ENCODE measurements around the gene CLCN4. TPM values are rescaled to one million over a fixed set of nuclear protein-coding genes. Genes with fewer than 3 reads are reported as not detected.

The CLCN4 gene
- polyA plus RNA-seq, 3 donors: 0.27 to 1.9 (median 1.3) TPM

DNA sequence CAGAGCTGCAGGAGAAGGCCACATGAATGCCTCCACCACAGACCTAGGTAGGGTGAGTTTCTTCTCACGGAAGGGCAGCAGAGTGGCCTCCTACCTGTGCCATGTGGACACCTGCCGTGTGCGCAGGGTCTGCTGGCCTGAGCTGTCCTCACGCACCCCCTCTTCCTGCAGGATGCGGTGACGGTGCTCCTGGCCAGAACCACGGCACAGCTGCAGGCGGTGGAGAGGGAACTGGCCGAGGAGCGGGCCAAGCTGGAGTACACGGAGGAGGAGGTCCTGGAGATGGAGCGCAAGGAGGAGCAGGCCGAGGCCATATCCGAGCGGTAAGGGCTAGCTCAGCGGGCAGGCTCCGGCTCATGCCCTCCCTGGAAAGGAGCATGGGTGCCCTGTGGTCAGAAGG lies 28.4 kb upstream of the CLCN4 start:
- no peak overlapping the region for H3K4me2 ChIP-seq (replicated peaks; ENCODE audit: extremely low read depth, low read length, poor library complexity, severe bottlenecking)
- no peak overlapping the region for H3K27ac Mint-ChIP-seq
- peaks cover 2 to 11% (median 3%) of the 10 kb centered on the region in 3 donors for H3K27me3 Mint-ChIP-seq (ENCODE audit: low read depth in 3 of 3)
- no peak overlapping the region for H3K9ac ChIP-seq (ENCODE audit: insufficient read depth, low read length, poor library complexity, severe bottlenecking)
- peaks cover 50 to 66% of the 10 kb centered on the region in 2 donors for H3K36me3 Mint-ChIP-seq
- H3K4me3 ChIP-seq (replicated peaks in 1 of 3; ENCODE audit: low read depth in 2 of 3, low read length in 3 of 3): no peak overlapping the region
- H3K4me3 Mint-ChIP-seq: no peak overlapping the region
- no peaks in the 10 kb centered on the region for H3K27me3 ChIP-seq (ENCODE audit: control insufficient read depth in 2 of 2, insufficient read depth in 2 of 2, low read length in 2 of 2)
- H3K9me3 ChIP-seq (replicated peaks in 1 of 2; ENCODE audit: control insufficient read depth in 1 of 2, insufficient read depth in 1 of 2, low read length in 2 of 2): no peaks in the 10 kb centered on the region
- peaks cover 0 to 14% (median 5%) of the 10 kb centered on the region in 7 donors for H3K9me3 Mint-ChIP-seq
- intact Hi-C loops (cut with micrococcal nuclease): no loop called here
- H3K36me3 ChIP-seq (replicated peaks in 1 of 2; ENCODE audit: control insufficient read depth in 1 of 2, insufficient read depth in 2 of 2, low read length in 2 of 2): peaks cover 7 to 19% of the 10 kb centered on the region in 2 donors
- no peak overlapping the region for H2AFZ ChIP-seq (ENCODE audit: insufficient read depth, low read depth, low read length, poor library complexity, severe bottlenecking)
- H3K79me2 ChIP-seq (ENCODE audit: insufficient read depth, low read length): no peaks in the 10 kb centered on the region
- no peaks in the 10 kb centered on the region for H3K4me1 ChIP-seq (ENCODE audit: control insufficient read depth in 1 of 2, insufficient read depth in 2 of 2, low read length in 2 of 2)
- TF ChIP-seq, protein P1, sequence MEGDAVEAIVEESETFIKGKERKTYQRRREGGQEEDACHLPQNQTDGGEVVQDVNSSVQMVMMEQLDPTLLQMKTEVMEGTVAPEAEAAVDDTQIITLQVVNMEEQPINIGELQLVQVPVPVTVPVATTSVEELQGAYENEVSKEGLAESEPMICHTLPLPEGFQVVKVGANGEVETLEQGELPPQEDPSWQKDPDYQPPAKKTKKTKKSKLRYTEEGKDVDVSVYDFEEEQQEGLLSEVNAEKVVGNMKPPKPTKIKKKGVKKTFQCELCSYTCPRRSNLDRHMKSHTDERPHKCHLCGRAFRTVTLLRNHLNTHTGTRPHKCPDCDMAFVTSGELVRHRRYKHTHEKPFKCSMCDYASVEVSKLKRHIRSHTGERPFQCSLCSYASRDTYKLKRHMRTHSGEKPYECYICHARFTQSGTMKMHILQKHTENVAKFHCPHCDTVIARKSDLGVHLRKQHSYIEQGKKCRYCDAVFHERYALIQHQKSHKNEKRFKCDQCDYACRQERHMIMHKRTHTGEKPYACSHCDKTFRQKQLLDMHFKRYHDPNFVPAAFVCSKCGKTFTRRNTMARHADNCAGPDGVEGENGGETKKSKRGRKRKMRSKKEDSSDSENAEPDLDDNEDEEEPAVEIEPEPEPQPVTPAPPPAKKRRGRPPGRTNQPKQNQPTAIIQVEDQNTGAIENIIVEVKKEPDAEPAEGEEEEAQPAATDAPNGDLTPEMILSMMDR (IDR thresholded peaks at IDR 0.05): no peak
- H3K27ac ChIP-seq (ENCODE audit: low read depth in 1 of 2, low read length in 2 of 2): no peak overlapping the region
- H3K4me1 Mint-ChIP-seq: peaks cover 6% of the 10 kb centered on the region
- no peak for DNase-seq
- 89% methylated on average over 11 of the region's 17 CpGs for WGBS (ENCODE audit: insufficient coverage)
- no peaks in the 10 kb centered on the region for H4K20me1 ChIP-seq (ENCODE audit: insufficient read depth, low read length)

DNA sequence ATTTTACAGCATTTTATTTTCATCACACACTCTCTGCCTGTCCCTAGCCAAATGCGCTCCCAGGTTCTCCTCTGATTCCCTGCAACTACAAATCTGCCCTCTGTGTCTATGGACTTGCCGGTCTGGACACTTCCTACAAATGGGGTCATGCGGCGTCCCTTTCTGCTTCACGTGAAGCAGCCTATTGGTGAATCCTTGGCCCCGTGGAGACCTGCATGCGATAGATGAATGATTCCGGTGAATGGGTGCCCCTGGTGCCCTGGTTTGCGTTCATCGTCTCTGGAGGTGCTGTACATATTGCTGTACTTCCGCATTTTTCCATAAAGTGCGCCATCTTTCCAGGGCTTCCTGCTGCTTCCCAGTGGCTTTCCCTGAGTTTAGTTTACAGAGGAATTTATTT lies 27.5 kb upstream of the CLCN4 start:
- Histone ChIP-seq H3K27me3 (ENCODE audit: control insufficient read depth in 2 of 2, insufficient read depth in 2 of 2, low read length in 2 of 2) (no peaks in the 10 kb centered on the region), H3K79me2 (ENCODE audit: insufficient read depth, low read length) (no peaks in the 10 kb centered on the region), H3K9ac (ENCODE audit: insufficient read depth, low read length, poor library complexity, severe bottlenecking) (no peak overlapping the region), H3K4me3 (replicated peaks in 1 of 3; ENCODE audit: low read depth in 2 of 3, low read length in 3 of 3) (no peak overlapping the region), H2AFZ (ENCODE audit: insufficient read depth, low read depth, low read length, poor library complexity, severe bottlenecking) (no peak overlapping the region), H3K4me2 (replicated peaks; ENCODE audit: extremely low read depth, low read length, poor library complexity, severe bottlenecking) (no peak overlapping the region), H4K20me1 (ENCODE audit: insufficient read depth, low read length) (no peaks in the 10 kb centered on the region), H3K36me3 (replicated peaks in 1 of 2; ENCODE audit: control insufficient read depth in 1 of 2, insufficient read depth in 2 of 2, low read length in 2 of 2) (peaks cover 7 to 19% of the 10 kb centered on the region in 2 donors), H3K4me1 (ENCODE audit: control insufficient read depth in 1 of 2, insufficient read depth in 2 of 2, low read length in 2 of 2) (no peaks in the 10 kb centered on the region), H3K27ac (ENCODE audit: low read depth in 1 of 2, low read length in 2 of 2) (no peak overlapping the region), H3K9me3 (replicated peaks in 1 of 2; ENCODE audit: control insufficient read depth in 1 of 2, insufficient read depth in 1 of 2, low read length in 2 of 2) (no peaks in the 10 kb centered on the region)
- peaks cover 0 to 11% (median 3%) of the 10 kb centered on the region in 3 donors for H3K27me3 Mint-ChIP-seq (ENCODE audit: low read depth in 3 of 3)
- 97% methylated on average over 5 of the region's 12 CpGs for WGBS (ENCODE audit: insufficient coverage)
- H3K4me3 Mint-ChIP-seq: no peak overlapping the region
- peaks cover 0 to 14% (median 5%) of the 10 kb centered on the region in 7 donors for H3K9me3 Mint-ChIP-seq
- intact Hi-C loops (cut with micrococcal nuclease): no loop called here
- H3K27ac Mint-ChIP-seq: no peak overlapping the region
- no peak for DNase-seq
- peaks cover 9% of the 10 kb centered on the region for H3K4me1 Mint-ChIP-seq
- peaks cover 54 to 68% of the 10 kb centered on the region in 2 donors for H3K36me3 Mint-ChIP-seq
- TF ChIP-seq, protein P1 (IDR thresholded peaks at IDR 0.05): no peak
